GM12878 (cell line): ENCODE measurements around the gene FBXL3. TPM values are rescaled to one million over a fixed set of nuclear protein-coding genes. Genes with fewer than 3 reads are reported as not detected.

Experiments
- BHLHE40 ChIP-seq, 2 experiments: fragments of 450-650 bp in 1 of 2; IDR thresholded peaks; 2 replicates each; pipeline ENCODE4 v1.6.1; 2011 to 2017; ENCODE audit warnings: low read depth in 2 of 2, borderline replicate concordance in 1 of 2, improper control_type of control experiment in 1 of 2, low read length in 1 of 2, mild to moderate bottlenecking in 1 of 2
- BMI1 ChIP-seq: fragments of 450-650 bp; IDR thresholded peaks from 2 replicates; pipeline ENCODE4 v1.6.1; 2016; ENCODE audit warnings: mild to moderate bottlenecking, moderate library complexity, borderline replicate concordance
- CHD2 ChIP-seq: IDR thresholded peaks from 2 replicates; pipeline ENCODE4 v1.6.1; 2011; ENCODE audit warnings: low read depth, low read length, improper control_type of control experiment, borderline replicate concordance
- EGR1 ChIP-seq, 2 experiments: IDR thresholded peaks; 1 replicate in 1 of 2; 2 replicates in 1 of 2; pipeline ENCODE4 v1.6.1; 2011 to 2012; ENCODE audit warnings: low read depth in 2 of 2, low read length in 2 of 2, borderline replicate concordance in 1 of 2, mild to moderate bottlenecking in 1 of 2, moderate library complexity in 1 of 2
- EP300 ChIP-seq, 2 experiments: fragments of 150-350 bp in 1 of 2; IDR thresholded peaks; 2 replicates each; pipeline ENCODE4 v1.6.1; 2011 to 2012; ENCODE audit warnings: low read depth in 2 of 2, low read length in 2 of 2, borderline replicate concordance in 1 of 2, improper control_type of control experiment in 1 of 2, inconsistent platforms in 1 of 2; ENCODE audit not compliant: control insufficient read depth in 1 of 2
- ETV6 ChIP-seq, 2 experiments: fragments of 450-650 bp in 1 of 2; IDR thresholded peaks in 1 of 2; conservative IDR thresholded peaks in 1 of 2; 2 replicates each; pipeline ENCODE4 v1.6.1; 2014; ENCODE audit warnings: antibody characterized with exemption in 1 of 2, borderline replicate concordance in 1 of 2, low read depth in 1 of 2, mild to moderate bottlenecking in 1 of 2, moderate library complexity in 1 of 2
- FOXM1 ChIP-seq: IDR thresholded peaks from 2 replicates; pipeline ENCODE4 v1.6.1; 2012; ENCODE audit warnings: low read depth, mild to moderate bottlenecking, inconsistent platforms, low read length, moderate library complexity
- IRF4 ChIP-seq: IDR thresholded peaks from 2 replicates; pipeline ENCODE4 v1.6.1; 2011; ENCODE audit warnings: low read depth, low read length
- JUNB ChIP-seq: IDR thresholded peaks from 2 replicates; pipeline ENCODE4 v1.6.1; 2016; ENCODE audit warnings: antibody characterized with exemption, mild to moderate bottlenecking
- JUND ChIP-seq: IDR thresholded peaks from 2 replicates; pipeline ENCODE4 v1.6.1; 2012; ENCODE audit warnings: low read depth, mild to moderate bottlenecking, low read length, improper control_type of control experiment, moderate library complexity
- NFXL1 ChIP-seq: fragments of 450-650 bp; IDR thresholded peaks from 2 replicates; pipeline ENCODE4 v1.6.1; 2017; ENCODE audit warnings: antibody characterized with exemption, mild to moderate bottlenecking, borderline replicate concordance
- NKRF ChIP-seq: fragments of 450-650 bp; conservative IDR thresholded peaks from 2 replicates; pipeline ENCODE4 v1.6.1; 2017; ENCODE audit warnings: mild to moderate bottlenecking, moderate library complexity
- NR2C2 ChIP-seq: IDR thresholded peaks from 2 replicates; pipeline ENCODE4 v1.6.1; 2011; ENCODE audit warnings: borderline replicate concordance, low read depth; ENCODE audit not compliant: control insufficient read depth, insufficient read length
- NR2F1 ChIP-seq: fragments of 450-650 bp; conservative IDR thresholded peaks from 2 replicates; pipeline ENCODE4 v1.6.1; 2017; ENCODE audit warnings: mild to moderate bottlenecking
- NRF1 ChIP-seq: conservative IDR thresholded peaks from 2 replicates; pipeline ENCODE4 v1.6.1; 2011; ENCODE audit warnings: mild to moderate bottlenecking, low read depth, low read length, improper control_type of control experiment
- PAX5 ChIP-seq: IDR thresholded peaks from 2 replicates; pipeline ENCODE4 v1.6.1; 2011; ENCODE audit warnings: low read depth, low read length, borderline replicate concordance
- PML ChIP-seq: IDR thresholded peaks from 2 replicates; pipeline ENCODE4 v1.6.1; 2012; ENCODE audit warnings: low read length, inconsistent platforms
- POU2F2 ChIP-seq: IDR thresholded peaks from 3 replicates; pipeline ENCODE4 v1.6.1; 2011; ENCODE audit warnings: low read depth, mild to moderate bottlenecking, low read length, borderline replicate concordance
- RAD51 ChIP-seq: fragments of 450-650 bp; IDR thresholded peaks from 2 replicates; pipeline ENCODE4 v1.6.1; 2016; ENCODE audit warnings: moderate library complexity, mild to moderate bottlenecking, inconsistent platforms
- RBBP5 ChIP-seq: fragments of 200-600 bp; sonication (generic); conservative IDR thresholded peaks from 2 replicates; pipeline ENCODE4 v1.6.1; 2016
- SMAD5 ChIP-seq: IDR thresholded peaks from 2 replicates; pipeline ENCODE4 v1.6.1; 2016; ENCODE audit warnings: antibody characterized with exemption, low read depth
- SPI1 ChIP-seq: IDR thresholded peaks from 2 replicates; pipeline ENCODE4 v1.6.1; 2011; ENCODE audit warnings: low read depth, mild to moderate bottlenecking, low read length, moderate library complexity, borderline replicate concordance; ENCODE audit not compliant: insufficient read depth
- TBL1XR1 ChIP-seq: IDR thresholded peaks from 2 replicates; pipeline ENCODE4 v1.6.1; 2012; ENCODE audit warnings: low read depth, low read length, improper control_type of control experiment
- TCF12 ChIP-seq: IDR thresholded peaks from 2 replicates; pipeline ENCODE4 v1.6.1; 2011; ENCODE audit warnings: low read depth, mild to moderate bottlenecking, low read length
- ZNF207 ChIP-seq: fragments of 450-650 bp; IDR thresholded peaks from 2 replicates; pipeline ENCODE4 v1.6.1; 2014; ENCODE audit warnings: antibody characterized with exemption, mild to moderate bottlenecking, borderline replicate concordance
- polyA plus RNA-seq, 11 experiments: library from polyadenylated mRNA; depleted of rRNA in 4 of 11; unstranded in 6 of 11; stranded (reverse) in 5 of 11; fragments of >200 nt; fragmentation: Nextera tagmentation in 4 of 11; fragmentation: Illumina TruSeq in 1 of 11; extraction: Ambion mirVana in 4 of 11; extraction: Trizol in 1 of 11; gene quantifications; 1 replicate in 1 of 11; 2 replicates in 10 of 11; pipeline versions ENCODE4 v1.2.1 to v1.2.3, GENCODE V29; 2011 to 2016; ENCODE audit warnings: inconsistent platforms in 2 of 11, missing spikeins in 2 of 11, low read depth in 1 of 11
- total RNA-seq, 4 experiments: library from RNA; depleted of rRNA in 3 of 4; stranded (reverse); fragments of >200 nt in 3 of 4; fragmentation: Illumina TruSeq in 1 of 4; extraction: Trizol in 1 of 4; gene quantifications; 2 replicates each; pipeline versions ENCODE4 v1.2.1 to v1.2.3, GENCODE V29; 2013 to 2021
- TF ChIP-seq, protein P1 (sequence below): IDR thresholded peaks from 2 replicates; pipeline ENCODE4 v1.6.1; 2011; ENCODE audit warnings: low read depth, mild to moderate bottlenecking, low read length, moderate library complexity, borderline replicate concordance; ENCODE audit errors: extremely low read depth
- TF ChIP-seq, protein P2 (sequence below): IDR thresholded peaks from 2 replicates; pipeline ENCODE4 v1.6.1; 2012; ENCODE audit warnings: low read length, inconsistent platforms

FBXL3 gene
- total and polyA plus RNA-seq, 10 of the 15 experiments (the other 5 are each of a cell fraction or from before 2014, with no cell fraction given), result 9.0 to 26.4 (median 19.7) TPM

DNA sequence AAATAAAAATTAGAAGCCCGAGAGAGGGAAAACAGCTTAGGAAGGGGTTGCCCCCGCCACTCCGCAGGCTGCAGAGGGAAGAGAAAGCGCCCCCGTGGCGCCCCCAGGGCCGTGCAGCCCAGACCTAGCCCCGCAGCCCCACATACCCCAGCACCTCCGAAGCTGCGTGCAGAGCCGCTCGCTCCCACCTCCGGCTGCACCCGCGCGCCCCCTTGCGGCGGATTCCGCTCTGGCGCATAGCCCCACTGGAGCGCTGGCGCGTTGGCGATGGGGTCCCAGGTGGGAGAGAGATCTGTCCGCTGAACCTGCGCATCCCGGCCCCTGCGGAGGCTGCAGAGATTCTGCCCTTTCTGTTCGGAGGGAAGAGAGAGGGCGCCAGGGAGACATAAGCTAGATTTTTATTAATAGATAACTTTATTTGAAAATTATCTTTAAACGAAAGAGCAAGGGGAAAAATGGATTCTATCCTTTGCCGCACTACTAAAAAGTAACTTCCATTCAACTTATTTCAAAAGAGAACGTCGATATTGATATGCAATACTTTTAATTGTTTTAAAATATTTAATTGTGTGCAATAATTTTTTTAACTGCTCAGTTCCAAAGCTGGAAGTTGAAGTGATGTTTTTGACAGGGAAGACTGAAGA, 46.8 kb downstream of the FBXL3 start (continued):
- TF ChIP-seq TBL1XR1 (no peak), EGR1 (IDR thresholded peaks at IDR 0.05; ENCODE audit: borderline replicate concordance in 1 of 2, low read depth in 2 of 2, low read length in 2 of 2) (no peak), IRF4 (no peak), JUND (no peak), NRF1 (no peak), NR2F1 (no peak), PML (no peak), ZNF207 (no peak), NR2C2 (no peak), PAX5 (0 out of 2 replicates have a peak, but pooled peaks have one; percentile 22), NFXL1 (no peak), BHLHE40 (IDR thresholded peaks at IDR 0.05; ENCODE audit: borderline replicate concordance in 1 of 2, low read depth in 2 of 2, low read length in 1 of 2) (peak; percentile 17 to 30; a peak in 1 of 4 replicates), RAD51 (no peak), SPI1 (no peak), ETV6 (conservative IDR thresholded peaks at IDR 0.05 in 1 of 2, IDR thresholded peaks at IDR 0.05 in 1 of 2; ENCODE audit: borderline replicate concordance in 1 of 2, low read depth in 1 of 2) (no peak), BMI1 (no peak), JUNB (no peak), TCF12 (no peak), CHD2 (no peak), RBBP5 (no peak), FOXM1 (no peak), NKRF (no peak), SMAD5 (no peak), EP300 (IDR thresholded peaks at IDR 0.05; ENCODE audit: borderline replicate concordance in 1 of 2, control insufficient read depth in 1 of 2, low read depth in 2 of 2, low read length in 2 of 2) (no peak), POU2F2 (peak; percentile 39; the same call in 1 of the 3 replicates)
- TF ChIP-seq, protein P1, sequence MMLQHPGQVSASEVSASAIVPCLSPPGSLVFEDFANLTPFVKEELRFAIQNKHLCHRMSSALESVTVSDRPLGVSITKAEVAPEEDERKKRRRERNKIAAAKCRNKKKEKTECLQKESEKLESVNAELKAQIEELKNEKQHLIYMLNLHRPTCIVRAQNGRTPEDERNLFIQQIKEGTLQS, result no peak; the same call in 1 of the 2 replicates
- TF ChIP-seq, protein P2, sequence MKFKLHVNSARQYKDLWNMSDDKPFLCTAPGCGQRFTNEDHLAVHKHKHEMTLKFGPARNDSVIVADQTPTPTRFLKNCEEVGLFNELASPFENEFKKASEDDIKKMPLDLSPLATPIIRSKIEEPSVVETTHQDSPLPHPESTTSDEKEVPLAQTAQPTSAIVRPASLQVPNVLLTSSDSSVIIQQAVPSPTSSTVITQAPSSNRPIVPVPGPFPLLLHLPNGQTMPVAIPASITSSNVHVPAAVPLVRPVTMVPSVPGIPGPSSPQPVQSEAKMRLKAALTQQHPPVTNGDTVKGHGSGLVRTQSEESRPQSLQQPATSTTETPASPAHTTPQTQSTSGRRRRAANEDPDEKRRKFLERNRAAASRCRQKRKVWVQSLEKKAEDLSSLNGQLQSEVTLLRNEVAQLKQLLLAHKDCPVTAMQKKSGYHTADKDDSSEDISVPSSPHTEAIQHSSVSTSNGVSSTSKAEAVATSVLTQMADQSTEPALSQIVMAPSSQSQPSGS, result no peak
